ENCODE data around the gene XIST.
"Not testable (repeated sequence)": the region's sequence is repeated elsewhere in the genome, so short reads cannot be mapped to it uniquely, and the experiment has no call there.

The XIST gene

GRCh38 chrX:73852467-73852866, at the start of gene XIST:
Gene XIST, minus strand, starts transcription at chrX:73852714.
- no peak within 1 kb of the TSS for H3K4me3 ChIP-seq (replicated peaks; ENCODE audit: low read depth, low read length)
- DNase-seq (ENCODE audit: extremely low read depth, low read depth), result no peak
- TF ChIP-seq CTCF (IDR thresholded peaks at IDR 0.05; ENCODE audit: low read depth, low read length, missing control alignments), result no peak

GRCh38 chrX:73898315-73898714, 45.8 kb upstream of the XIST start:
- DNase-seq (ENCODE audit: extremely low read depth, low read depth); H3K4me3 ChIP-seq (replicated peaks; ENCODE audit: low read depth, low read length): not testable (repeated sequence)

- not testable (repeated sequence) for DNase-seq (ENCODE audit: extremely low read depth, low read depth); H3K4me3 ChIP-seq (replicated peaks; ENCODE audit: low read depth, low read length)
Observed at GRCh38 chrX:73892515-73893090, 40.1 kb upstream of the XIST start.

GRCh38 chrX:73882260-73882659, 29.7 kb upstream of the XIST start:
- not testable (repeated sequence) for DNase-seq (ENCODE audit: extremely low read depth, low read depth); H3K4me3 ChIP-seq (replicated peaks; ENCODE audit: low read depth, low read length)

- no peak for TF ChIP-seq CTCF (IDR thresholded peaks at IDR 0.05; ENCODE audit: low read depth, low read length, missing control alignments)
- DNase-seq (ENCODE audit: extremely low read depth, low read depth), result no peak
- H3K4me3 ChIP-seq (replicated peaks; ENCODE audit: low read depth, low read length), result no peak overlapping the region
Observed at GRCh38 chrX:73877687-73878086, 25.2 kb upstream of the XIST start.

GRCh38 chrX:73876911-73877310, 24.4 kb upstream of the XIST start:
- H3K4me3 ChIP-seq (replicated peaks; ENCODE audit: low read depth, low read length), result no peak overlapping the region
- DNase-seq (ENCODE audit: extremely low read depth, low read depth), result no peak
- no peak for TF ChIP-seq CTCF (IDR thresholded peaks at IDR 0.05; ENCODE audit: low read depth, low read length, missing control alignments)

GRCh38 chrX:73868916-73869315, 16.4 kb upstream of the XIST start:
- no peak for DNase-seq (ENCODE audit: extremely low read depth, low read depth)
- H3K4me3 ChIP-seq (replicated peaks; ENCODE audit: low read depth, low read length), result no peak overlapping the region
- no peak for TF ChIP-seq CTCF (IDR thresholded peaks at IDR 0.05; ENCODE audit: low read depth, low read length, missing control alignments)

GRCh38 chrX:73867144-73867543, 14.6 kb upstream of the XIST start:
- DNase-seq (ENCODE audit: extremely low read depth, low read depth), result no peak
- no peak for TF ChIP-seq CTCF (IDR thresholded peaks at IDR 0.05; ENCODE audit: low read depth, low read length, missing control alignments)
- H3K4me3 ChIP-seq (replicated peaks; ENCODE audit: low read depth, low read length), result no peak overlapping the region
